ENCODE data around the gene DERL2.
A peak's percentile ranks its signal among the peaks of the same experiment; 100 is the strongest.

The DERL2 gene

GRCh38 chr17:5485270-5486205, at the start of gene DERL2:
Gene DERL2, minus strand, starts transcription at chr17:5486178. Its CDS starts 17 bp downstream, at chr17:5486161.
- DNase-seq: no peak

GRCh38 chr17:5535436-5535835, 49.5 kb upstream of the DERL2 start:
- no peak for DNase-seq

GRCh38 chr17:5533486-5534315, 47.7 kb upstream of the DERL2 start:
- no peak for DNase-seq

- DNase-seq: no peak
Measured at GRCh38 chr17:5532581-5532980, 46.6 kb upstream of the DERL2 start.

- DNase-seq: no peak
Measured at GRCh38 chr17:5531085-5531418, 45.1 kb upstream of the DERL2 start.

- no peak for DNase-seq
Measured at GRCh38 chr17:5530265-5531084, 44.5 kb upstream of the DERL2 start.

- DNase-seq: no peak
Measured at GRCh38 chr17:5527601-5528250, 41.7 kb upstream of the DERL2 start.

GRCh38 chr17:5526821-5527598, 41.0 kb upstream of the DERL2 start:
- DNase-seq: no peak

GRCh38 chr17:5523249-5523648, 37.3 kb upstream of the DERL2 start:
- DNase-seq: no peak

- no peak for DNase-seq
Measured at GRCh38 chr17:5522476-5522875, 36.5 kb upstream of the DERL2 start.

- no peak for DNase-seq
Measured at GRCh38 chr17:5516060-5516792, 30.2 kb upstream of the DERL2 start.

GRCh38 chr17:5514976-5515375, 29.0 kb upstream of the DERL2 start:
- no peak for DNase-seq

- DNase-seq: no peak
Measured at GRCh38 chr17:5513628-5514027, 27.6 kb upstream of the DERL2 start.

GRCh38 chr17:5511401-5512225, 25.6 kb upstream of the DERL2 start:
- no peak for DNase-seq

- no peak for DNase-seq
Measured at GRCh38 chr17:5510771-5511170, 24.8 kb upstream of the DERL2 start.

- DNase-seq: no peak
Measured at GRCh38 chr17:5509482-5509881, 23.5 kb upstream of the DERL2 start.

- DNase-seq: peak; percentile 73 to 80
Measured at GRCh38 chr17:5508810-5509209, 22.8 kb upstream of the DERL2 start.

- no peak for DNase-seq
Measured at GRCh38 chr17:5506307-5506706, 20.3 kb upstream of the DERL2 start.

GRCh38 chr17:5502552-5502951, 16.6 kb upstream of the DERL2 start:
- DNase-seq: no peak

GRCh38 chr17:5501685-5502084, 15.7 kb upstream of the DERL2 start:
- no peak for DNase-seq
